ENCODE results near the gene DCTPP1.
A peak's percentile ranks its signal among the peaks of the same experiment; 100 is the strongest.
"Not testable (repeated sequence)": the region's sequence is repeated elsewhere in the genome, so short reads cannot be mapped to it uniquely, and the experiment has no call there.

Gene DCTPP1

GRCh38 chr16:30409125-30410060 is 20.4 kb downstream of the DCTPP1 start:
- DNase-seq, result peak; percentile 45

- DNase-seq, result no peak
Observed at GRCh38 chr16:30407804-30408534, 21.9 kb downstream of the DCTPP1 start.

- DNase-seq, result peak; percentile 80
Observed at GRCh38 chr16:30407102-30407803, 22.6 kb downstream of the DCTPP1 start, which contains the start of gene ZNF771. Gene ZNF771 (plus strand): TSS chr16:30407606. CDS start chr16:30408054, 448 bp downstream.

- DNase-seq, result no peak
Observed at GRCh38 chr16:30406795-30407101, 23.1 kb downstream of the DCTPP1 start.

GRCh38 chr16:30401768-30402425 is 27.9 kb downstream of the DCTPP1 start:
- DNase-seq, result no peak

- no peak for DNase-seq
Observed at GRCh38 chr16:30399435-30400186, 30.2 kb downstream of the DCTPP1 start.

GRCh38 chr16:30398661-30399434 is 31.0 kb downstream of the DCTPP1 start:
- no peak for DNase-seq

- DNase-seq, result no peak
Observed at GRCh38 chr16:30397776-30398660, 31.8 kb downstream of the DCTPP1 start.

GRCh38 chr16:30397056-30397455 is 32.8 kb downstream of the DCTPP1 start:
- DNase-seq, result no peak

GRCh38 chr16:30396627-30397026 is 33.2 kb downstream of the DCTPP1 start:
- DNase-seq, result not testable (repeated sequence)

- DNase-seq, result no peak
Observed at GRCh38 chr16:30395992-30396585, 33.7 kb downstream of the DCTPP1 start.

- DNase-seq, result peak; percentile 45
Observed at GRCh38 chr16:30395155-30395991, 34.5 kb downstream of the DCTPP1 start, which contains the start of gene ZNF48. Gene ZNF48 (plus strand): TSS chr16:30395420. CDS start chr16:30395795, 375 bp downstream.

GRCh38 chr16:30394592-30395154 is 35.2 kb downstream of the DCTPP1 start:
- DNase-seq, result no peak

GRCh38 chr16:30383521-30383920 is 46.3 kb downstream of the DCTPP1 start:
- no peak for DNase-seq

- peak; percentile 31 for DNase-seq
Observed at GRCh38 chr16:30382111-30382881, 47.5 kb downstream of the DCTPP1 start, which contains the start of gene SEPTIN1. Gene SEPTIN1 (minus strand): TSS chr16:30382561. CDS start chr16:30382542, 19 bp downstream.

GRCh38 chr16:30381291-30382041 is 48.4 kb downstream of the DCTPP1 start:
- no peak for DNase-seq

Measured in activated gamma-delta T cell (primary cell).